Common myeloid progenitor, CD34-positive (primary cell): Measurements from ENCODE around the gene CCDC183.

Source experiments
- CTCF ChIA-PET: fragments of 350-600 bp; sonication (Branson Sonifier 250); formaldehyde crosslinking; loops from one replicate; lab custom pipeline; 2021; ENCODE audit warnings: antibody characterized with exemption; lab: Charles Lee
- POLR2A ChIA-PET: fragments of 350-600 bp; sonication (Branson Sonifier 250); formaldehyde crosslinking; loops from one replicate; lab custom pipeline; 2021; ENCODE audit warnings: antibody characterized with exemption; lab: Charles Lee
- DNase-seq, 3 donors: peaks; one replicate each; pipeline versions ENCODE4 v3.0.0 to v3.0.0-alpha.2; 2013
- H3K27ac ChIP-seq, 2 experiments: 1 replicate in 1 of 2; 2 replicates in 1 of 2; pipeline ENCODE4 v1.7.0; 2013; ENCODE audit warnings: inconsistent platforms in 2 of 2, low read length in 2 of 2, mild to moderate bottlenecking in 2 of 2, low read depth in 1 of 2, moderate library complexity in 1 of 2; ENCODE audit not compliant: severe bottlenecking in 2 of 2, insufficient read depth in 1 of 2, poor library complexity in 1 of 2
- H3K27me3 ChIP-seq, 5 experiments: replicated peaks in 2 of 5; 1 replicate in 3 of 5; 2 replicates in 2 of 5; pipeline versions ENCODE4 v1.6.1 to v1.7.0; 2013; ENCODE audit warnings: low read length in 4 of 5, mild to moderate bottlenecking in 2 of 5, moderate library complexity in 2 of 5, inconsistent platforms in 1 of 5; ENCODE audit not compliant: insufficient read depth in 5 of 5, control insufficient read depth in 4 of 5
- H3K36me3 ChIP-seq, 4 experiments: 1 replicate in 2 of 4; 2 replicates in 2 of 4; pipeline versions ENCODE4 v1.6.1 to v1.7.0; 2013; ENCODE audit warnings: low read length in 3 of 4, control low read depth in 1 of 4, mild to moderate bottlenecking in 1 of 4; ENCODE audit not compliant: control insufficient read depth in 4 of 4, insufficient read depth in 4 of 4
- H3K4me1 ChIP-seq, 4 experiments: 1 replicate in 3 of 4; 2 replicates in 1 of 4; pipeline versions ENCODE4 v1.6.1 to v1.7.1; 2013; ENCODE audit warnings: low read length in 3 of 4, mild to moderate bottlenecking in 3 of 4, control low read depth in 1 of 4, inconsistent platforms in 1 of 4, moderate library complexity in 1 of 4; ENCODE audit not compliant: control insufficient read depth in 4 of 4, insufficient read depth in 4 of 4; ENCODE audit errors: control extremely low read depth in 1 of 4
- H3K4me3 ChIP-seq, 7 experiments: 1 replicate in 4 of 7; 2 replicates in 3 of 7; pipeline versions ENCODE4 v1.5.1 to v1.7.0; 2013; ENCODE audit warnings: mild to moderate bottlenecking in 7 of 7, low read length in 6 of 7, moderate library complexity in 6 of 7, inconsistent platforms in 2 of 7, low read depth in 2 of 7, control low read depth in 1 of 7; ENCODE audit not compliant: insufficient read depth in 4 of 7, control insufficient read depth in 1 of 7; ENCODE audit errors: extremely low read depth in 1 of 7
- H3K9me3 ChIP-seq, 5 experiments: 1 replicate in 4 of 5; 2 replicates in 1 of 5; pipeline versions ENCODE4 v1.6.1 to v1.7.1; 2013; ENCODE audit warnings: low read length in 4 of 5, mild to moderate bottlenecking in 2 of 5, inconsistent platforms in 1 of 5, low read depth in 1 of 5, moderate library complexity in 1 of 5; ENCODE audit not compliant: control insufficient read depth in 4 of 5, insufficient read depth in 2 of 5; ENCODE audit errors: control extremely low read depth in 1 of 5
- WGBS: methylation state at CpG from one replicate; pipeline ENCODE4 v1.1.5; 2013; ENCODE audit not compliant: insufficient coverage; 5-methylcytosine and 5-hydroxymethylcytosine counted together

Gene CCDC183

GRCh38 chr9:136808075-136808805, 12.1 kb downstream of the CCDC183 start:
- H3K36me3 ChIP-seq, result peaks cover 2 to 36% (median 10%) of the 10 kb centered on the region in 4 experiments
- under 1% methylated on average over 89 of the region's 93 CpGs for WGBS
- H3K27me3 ChIP-seq, result no peaks in the 10 kb centered on the region
- H3K4me3 ChIP-seq, result peak overlapping the region; percentile 83 to 93 (median 91)
- H3K27ac ChIP-seq, result peak overlapping the region in 1 of 2 experiments; percentile 74
- CTCF ChIA-PET, result interaction anchor here (1.1 to 3.3 kb wide), 7 partner anchors 9 to 35 kb away, joined by 3 to 11 read pairs (median 6); partner anchors contain the start of gene AJM1
- DNase-seq, result peak in 2 of 3 donors; percentile 47 to 61
- POLR2A ChIA-PET, result interaction anchor here (1.1 kb wide), 1 partner anchor 47 kb away, joined by 3 read pairs; no protein-coding TSS in a partner anchor
- H3K9me3 ChIP-seq, result no peaks in the 10 kb centered on the region
- H3K4me1 ChIP-seq, result peaks cover 5 to 41% (median 27%) of the 10 kb centered on the region in 4 experiments

- POLR2A ChIA-PET, result interaction anchor here (0.6 kb wide), 1 partner anchor 38 kb away, joined by 3 read pairs; no protein-coding TSS in a partner anchor
- CTCF ChIA-PET, result interaction anchor here (1.1 to 3.3 kb wide), 6 partner anchors 9 to 34 kb away, joined by 4 to 11 read pairs (median 6); partner anchors contain the start of gene AJM1
- Histone ChIP-seq H3K4me3 (peak overlapping the region; percentile 83 to 93 (median 91)), H3K27me3 (no peaks in the 10 kb centered on the region), H3K36me3 (peaks cover 2 to 38% (median 12%) of the 10 kb centered on the region in 4 experiments), H3K9me3 (no peaks in the 10 kb centered on the region), H3K4me1 (peaks cover 5 to 41% (median 27%) of the 10 kb centered on the region in 4 experiments), H3K27ac (peak overlapping the region in 1 of 2 experiments; percentile 74)
- DNase-seq, result peak in 1 of 3 donors; percentile 18
- WGBS, result 3% methylated on average over 9 of the region's 14 CpGs
These were observed 12.6 kb downstream of the CCDC183 start for GRCh38 chr9:136808806-136809158.

GRCh38 chr9:136814725-136815421, 18.7 kb downstream of the CCDC183 start:
- H3K4me3 ChIP-seq, result no peak overlapping the region
- POLR2A ChIA-PET, result no interaction called here
- 98% methylated on average over 13 of the region's 13 CpGs for WGBS
- peaks cover 0 to 8% (median 6%) of the 10 kb centered on the region in 4 experiments for H3K4me1 ChIP-seq
- CTCF ChIA-PET, result interaction anchor here (0.9 to 1.7 kb wide), 4 partner anchors 12 to 211 kb away, joined by 3 to 5 read pairs (median 3); partner anchors contain the start of gene AJM1
- no peak for DNase-seq
- no peaks in the 10 kb centered on the region for H3K27me3 ChIP-seq
- H3K27ac ChIP-seq, result no peak overlapping the region
- H3K9me3 ChIP-seq, result no peaks in the 10 kb centered on the region
- peaks cover 4 to 33% (median 18%) of the 10 kb centered on the region in 4 experiments for H3K36me3 ChIP-seq

GRCh38 chr9:136815422-136815782, 19.3 kb downstream of the CCDC183 start:
- no peaks in the 10 kb centered on the region for H3K27me3 ChIP-seq
- H3K27ac ChIP-seq, result no peak overlapping the region
- H3K4me1 ChIP-seq, result peaks cover 0 to 6% (median 5%) of the 10 kb centered on the region in 4 experiments
- ChIA-PET POLR2A (no interaction called here), CTCF (interaction anchor here (0.9 to 1.7 kb wide), 4 partner anchors 13 to 210 kb away, joined by 3 to 5 read pairs (median 3); no protein-coding TSS in a partner anchor)
- WGBS, result 0% methylated on average over 1 of the region's 1 CpG
- DNase-seq, result no peak
- no peak overlapping the region for H3K4me3 ChIP-seq
- H3K36me3 ChIP-seq, result peaks cover 4 to 30% (median 18%) of the 10 kb centered on the region in 4 experiments
- H3K9me3 ChIP-seq, result no peaks in the 10 kb centered on the region

GRCh38 chr9:136820971-136821825, 25.1 kb downstream of the CCDC183 start:
- H3K27me3 ChIP-seq, result peaks cover 0 to 8% (median 0%) of the 10 kb centered on the region in 5 experiments
- peak overlapping the region in 6 of 7 experiments; percentile 17 to 64 (median 52) for H3K4me3 ChIP-seq
- peak in 2 of 3 donors; percentile 49 to 62 for DNase-seq
- H3K9me3 ChIP-seq, result no peaks in the 10 kb centered on the region
- H3K36me3 ChIP-seq, result peaks cover 5 to 36% (median 16%) of the 10 kb centered on the region in 4 experiments
- WGBS, result 13% methylated on average over 78 of the region's 83 CpGs
- ChIA-PET CTCF (interaction anchor here (1.0 to 2.6 kb wide), 2 partner anchors 11 to 28 kb away, joined by 4 to 11 read pairs; no protein-coding TSS in a partner anchor), POLR2A (interaction anchor here (0.5 kb wide), 1 partner anchor 14 kb away, joined by 4 read pairs; no protein-coding TSS in a partner anchor)
- H3K4me1 ChIP-seq, result peaks cover 0 to 10% (median 5%) of the 10 kb centered on the region in 4 experiments
- H3K27ac ChIP-seq, result no peak overlapping the region
